ENCODE measurements around the gene SGPP2.
"Not testable (repeated sequence)": the region's sequence is repeated elsewhere in the genome, so short reads cannot be mapped to it uniquely, and the experiment has no call there.

The SGPP2 gene

DNA sequence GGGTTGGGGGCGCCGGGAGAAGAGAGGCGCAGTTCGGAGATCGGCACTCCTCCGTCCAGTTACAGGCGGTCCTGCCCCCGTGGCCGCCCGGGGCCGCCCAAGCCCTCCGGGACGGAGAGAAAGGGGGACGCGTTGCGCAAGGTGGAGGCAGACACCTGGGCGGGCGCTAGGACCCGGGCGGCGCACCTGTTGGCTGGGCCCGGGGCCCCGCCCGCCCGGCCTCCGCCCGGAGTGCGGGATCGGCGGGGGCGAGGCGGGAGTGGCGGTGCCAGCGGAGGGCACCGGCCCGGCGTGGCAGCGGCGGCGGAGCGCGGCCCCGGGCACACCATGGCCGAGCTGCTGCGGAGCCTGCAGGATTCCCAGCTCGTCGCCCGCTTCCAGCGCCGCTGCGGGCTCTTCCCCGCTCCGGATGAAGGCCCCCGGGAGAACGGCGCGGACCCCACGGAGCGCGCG, at the start of gene SGPP2:
Gene SGPP2, plus strand, starts transcription at position 268 of the 453 bp plus-strand sequence. Its CDS starts 60 bp downstream, at position 328.
- no peak for DNase-seq

GRCh38 chr2:222375798-222376197, 48.5 kb upstream of the SGPP2 start:
- no peak for DNase-seq

DNA sequence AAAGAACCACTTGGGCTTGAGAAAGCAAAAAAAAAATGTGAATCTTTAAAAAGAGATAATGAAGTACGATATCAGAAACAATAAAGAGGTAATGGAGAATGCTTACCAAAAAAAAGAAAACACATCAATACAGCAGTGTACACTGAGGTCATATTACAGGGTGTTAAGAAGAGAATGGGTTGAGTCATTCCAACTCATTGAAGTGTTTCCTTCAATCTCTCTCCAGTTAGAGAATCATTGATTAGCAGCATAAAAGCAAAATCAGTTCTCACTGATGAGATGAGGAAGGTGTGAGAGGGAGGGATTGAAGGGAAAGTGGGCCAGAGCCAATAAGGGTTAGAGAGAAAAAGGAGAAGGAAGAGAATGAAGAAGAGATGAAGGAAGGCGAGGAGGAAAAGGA, 43.9 kb upstream of the SGPP2 start:
- no peak for DNase-seq

DNA sequence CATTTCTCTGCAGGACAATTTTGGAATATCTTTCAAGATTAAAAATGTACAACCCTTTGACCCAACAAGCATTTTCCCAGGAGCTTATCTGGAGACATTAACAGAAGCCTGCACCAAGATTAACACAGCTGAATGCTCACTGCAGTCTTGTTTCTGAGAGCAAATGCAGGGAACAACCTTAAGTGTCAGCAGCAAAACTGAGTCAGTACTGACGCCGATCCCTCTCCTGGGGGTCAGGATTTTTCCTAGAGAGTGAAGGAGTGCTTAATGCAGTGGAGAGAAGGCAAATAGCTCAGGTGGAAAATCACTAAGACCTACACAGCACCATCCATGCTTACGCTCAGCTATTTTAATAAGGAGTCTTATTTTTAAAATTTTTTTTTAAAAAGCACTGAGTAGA, 42.8 kb upstream of the SGPP2 start:
- DNase-seq = no peak

DNA sequence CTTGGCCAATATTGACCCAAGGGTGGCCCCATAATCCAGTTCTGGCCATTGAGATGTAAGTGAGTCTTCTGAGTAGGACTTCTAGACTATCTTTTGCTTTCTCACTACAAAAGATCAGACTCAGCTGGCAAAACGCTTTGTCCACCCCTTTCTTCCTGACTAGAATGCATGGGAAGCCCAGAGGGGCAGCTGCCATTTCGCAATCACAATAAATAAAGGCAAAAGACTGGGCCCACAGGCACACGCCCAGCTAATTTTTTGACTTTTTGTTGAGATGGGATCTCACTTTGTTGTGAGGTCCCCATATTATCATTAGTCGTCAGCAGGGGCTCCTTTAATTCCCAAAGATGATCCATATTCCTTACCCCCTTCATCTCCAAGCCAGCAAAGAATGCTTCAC, 41.1 kb upstream of the SGPP2 start:
- no peak for DNase-seq

GRCh38 chr2:222391743-222392285, 32.5 kb upstream of the SGPP2 start:
- DNase-seq = no peak

DNA sequence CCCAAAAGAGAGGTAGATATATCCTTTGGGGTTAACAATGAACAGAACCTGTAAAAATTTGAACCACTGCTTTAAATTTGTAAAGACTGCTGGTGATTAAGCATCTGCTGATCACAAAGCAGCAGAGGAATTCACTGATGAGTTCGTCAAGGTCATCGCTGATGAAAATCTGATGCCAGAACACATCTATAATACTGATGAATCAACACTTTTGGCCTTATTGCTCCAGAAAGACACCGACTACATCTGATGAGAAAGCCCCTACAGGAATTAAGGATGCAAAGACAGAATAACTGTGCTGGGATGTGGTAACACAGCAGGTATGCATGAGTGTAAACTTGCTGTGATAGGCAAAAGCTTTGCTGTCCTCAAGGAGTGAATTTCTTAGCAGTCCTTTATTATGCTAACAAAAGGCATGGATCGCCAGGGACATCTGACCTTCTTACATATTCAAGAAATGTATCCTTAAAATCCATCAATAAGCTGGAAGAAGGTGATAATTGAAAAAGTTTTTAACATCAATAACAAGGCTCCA, 30.5 kb upstream of the SGPP2 start:
- DNase-seq = no peak

- no peak for DNase-seq
These were observed 25.9 kb upstream of the SGPP2 start for GRCh38 chr2:222398446-222398885.

DNA sequence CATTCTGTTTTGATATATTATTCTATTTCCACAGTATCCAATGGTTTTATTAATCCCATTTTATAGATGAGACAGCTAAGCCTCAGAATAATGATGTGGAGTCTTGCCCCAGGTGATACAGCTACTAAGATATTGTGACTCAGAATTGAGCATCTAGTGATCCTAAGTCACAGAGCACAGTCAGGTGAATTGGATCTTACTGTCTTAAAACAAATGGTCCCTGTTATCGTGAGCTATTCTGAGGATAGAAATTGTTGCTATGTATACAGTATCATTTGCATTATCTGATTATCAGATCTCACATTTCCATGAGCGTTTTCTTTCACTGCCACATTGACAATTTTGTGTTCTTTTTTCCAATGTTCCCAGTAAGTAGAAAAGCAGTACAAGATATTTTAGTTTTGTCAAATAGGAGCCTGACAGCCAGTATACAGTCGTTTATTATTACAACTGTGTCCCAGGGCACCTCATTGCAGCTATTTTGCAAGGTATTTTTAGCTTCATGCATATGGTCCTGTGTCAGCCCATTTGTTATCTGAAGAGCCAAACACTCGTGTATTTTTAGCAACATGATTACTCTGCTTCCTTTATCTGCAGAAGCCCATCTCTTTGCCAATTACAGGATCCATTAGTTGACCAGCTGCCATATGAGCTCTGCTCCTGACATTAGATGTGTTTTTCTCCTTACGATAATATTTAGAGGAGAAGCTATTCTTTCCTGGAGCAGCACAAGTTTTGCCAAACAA, 25.1 kb upstream of the SGPP2 start:
- DNase-seq = no peak

GRCh38 chr2:222404151-222404905, 20.0 kb upstream of the SGPP2 start:
- DNase-seq = no peak

- DNase-seq = no peak
These were observed 15.7 kb upstream of the SGPP2 start for GRCh38 chr2:222408684-222409083.

GRCh38 chr2:222410534-222410933, 13.8 kb upstream of the SGPP2 start:
- no peak for DNase-seq

DNA sequence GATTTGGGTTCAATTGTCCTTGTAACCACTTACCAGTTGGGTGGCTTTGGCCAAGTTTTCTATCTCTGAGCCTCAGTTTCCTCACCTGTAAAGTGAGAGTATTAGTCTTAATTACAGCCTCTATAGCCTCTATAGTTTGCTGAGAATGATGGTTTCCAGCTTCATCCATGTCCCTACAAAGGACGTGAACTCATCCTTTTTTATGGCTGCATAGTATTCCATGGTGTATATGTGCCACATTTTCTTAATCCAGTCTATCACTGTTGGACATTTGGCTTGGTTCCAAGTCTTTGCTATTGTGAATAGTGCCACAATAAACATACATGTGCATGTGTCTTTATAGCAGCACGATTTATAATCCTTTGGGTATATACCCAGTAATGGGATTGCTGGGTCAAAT, 12.0 kb upstream of the SGPP2 start:
- not testable (repeated sequence) for DNase-seq

GRCh38 chr2:222413295-222413911, 10.9 kb upstream of the SGPP2 start:
- no peak for DNase-seq

DNA sequence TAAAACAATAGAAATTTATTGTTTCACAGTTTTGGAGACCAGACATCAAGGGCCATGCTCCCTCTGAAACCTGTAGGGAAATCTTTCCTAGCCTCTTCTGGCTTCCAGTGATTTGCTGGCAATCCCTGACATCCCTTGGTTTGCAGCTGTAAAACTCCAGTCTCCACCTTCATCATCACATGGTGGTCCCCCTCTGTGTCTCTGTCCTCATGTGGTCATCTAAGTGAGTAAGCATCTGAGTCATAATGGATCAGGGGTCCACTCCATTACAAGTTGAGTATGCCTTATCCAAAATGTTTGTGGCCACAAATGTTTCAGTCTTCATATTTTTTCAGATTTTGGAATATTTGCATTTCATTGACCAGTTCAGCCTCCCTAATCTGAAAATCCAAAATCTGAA, 5.6 kb upstream of the SGPP2 start:
- no peak for DNase-seq

DNA sequence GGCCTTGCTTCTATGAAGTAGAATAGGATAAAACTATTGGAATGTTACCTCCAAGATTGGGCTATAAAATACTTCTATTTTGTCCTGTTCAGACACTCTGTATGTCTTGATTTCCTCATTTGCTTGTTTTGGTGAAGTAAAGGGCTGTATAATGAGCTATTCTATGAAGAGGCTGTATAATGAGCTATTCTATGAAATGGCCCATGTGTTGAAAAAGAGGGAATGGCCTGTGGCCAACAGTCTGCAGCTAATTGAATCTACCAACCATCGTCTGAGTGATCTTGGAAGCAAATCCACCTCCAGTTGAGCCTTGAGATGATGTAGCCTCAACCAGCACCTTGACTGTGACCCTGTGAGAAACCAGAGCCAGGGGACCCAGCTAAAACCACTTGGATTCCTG, 3.8 kb upstream of the SGPP2 start:
- DNase-seq = no peak

DNA sequence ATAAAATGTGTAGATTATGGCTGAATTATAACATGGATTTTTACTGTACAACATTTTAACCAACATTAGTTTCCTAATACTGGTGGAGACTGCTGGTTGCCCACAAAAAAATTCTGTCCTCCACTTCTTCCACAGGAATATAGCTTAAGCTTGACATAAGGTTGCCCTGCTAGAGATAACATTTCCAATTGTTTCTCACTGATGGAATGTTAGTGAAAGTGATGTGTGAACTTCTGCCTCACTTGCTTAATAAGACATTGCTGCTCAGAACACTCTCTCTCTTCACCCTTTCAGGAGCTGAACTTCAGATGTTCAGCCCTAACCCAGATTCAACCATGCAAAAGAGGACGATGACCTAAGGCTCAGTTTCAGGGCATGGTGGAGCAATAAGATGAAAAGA, 2.7 kb upstream of the SGPP2 start:
- no peak for DNase-seq

DNA sequence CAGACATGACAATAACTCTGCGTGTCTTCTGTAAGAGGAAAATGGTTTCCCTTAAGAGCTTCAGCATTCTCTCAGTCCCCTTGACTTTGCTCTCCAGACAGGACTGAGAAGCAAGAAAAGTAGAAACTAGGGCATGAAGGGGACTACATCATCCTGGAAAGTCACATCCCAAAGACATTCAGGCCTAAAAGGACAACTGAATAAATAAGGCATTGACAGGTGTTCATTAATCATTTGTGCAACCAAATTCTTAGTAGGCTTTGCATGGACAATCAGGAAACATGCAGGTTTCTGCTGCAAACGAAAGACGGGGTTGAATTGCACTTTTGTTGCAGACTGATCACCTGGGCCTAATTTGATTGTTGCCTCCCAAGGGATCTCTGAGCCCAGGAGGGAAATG, 1.2 kb upstream of the SGPP2 start:
- no peak for DNase-seq

DNA sequence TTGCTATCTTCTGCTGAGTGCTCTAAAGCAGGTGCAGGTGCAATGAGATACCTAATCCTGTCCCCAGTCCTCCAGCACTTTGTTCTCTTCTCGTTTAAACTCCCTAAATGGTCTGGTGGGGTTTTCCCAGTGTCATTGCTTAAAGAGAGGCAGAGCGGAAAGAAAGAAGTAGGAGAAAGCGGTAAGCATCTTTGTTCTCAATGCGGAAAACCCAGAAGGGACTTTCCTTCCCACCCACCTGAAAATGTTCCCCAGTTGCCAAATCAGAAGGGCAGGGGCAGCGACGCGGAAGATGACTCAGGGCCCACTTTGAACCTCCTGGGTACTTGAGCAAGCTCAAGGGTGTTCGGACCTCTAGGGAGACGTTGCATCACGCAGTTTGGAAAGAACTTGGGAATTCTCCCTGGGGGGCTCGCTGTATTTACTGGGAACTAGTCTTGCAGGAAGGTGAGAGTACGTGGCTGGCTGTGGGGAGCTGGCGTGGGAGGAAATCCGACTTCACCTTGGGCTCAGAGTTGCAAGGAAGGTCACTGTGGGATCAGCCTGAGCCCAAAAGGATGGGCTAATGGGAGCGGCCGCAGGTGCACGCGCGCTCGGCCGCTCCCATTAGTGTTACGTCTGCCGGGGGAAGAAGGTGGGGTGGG, 589 bp upstream of the SGPP2 start:
- peak; percentile 26 for DNase-seq

- DNase-seq = peak; percentile 11
These were observed 657 bp downstream of the SGPP2 start for GRCh38 chr2:222424729-222425671.

DNA sequence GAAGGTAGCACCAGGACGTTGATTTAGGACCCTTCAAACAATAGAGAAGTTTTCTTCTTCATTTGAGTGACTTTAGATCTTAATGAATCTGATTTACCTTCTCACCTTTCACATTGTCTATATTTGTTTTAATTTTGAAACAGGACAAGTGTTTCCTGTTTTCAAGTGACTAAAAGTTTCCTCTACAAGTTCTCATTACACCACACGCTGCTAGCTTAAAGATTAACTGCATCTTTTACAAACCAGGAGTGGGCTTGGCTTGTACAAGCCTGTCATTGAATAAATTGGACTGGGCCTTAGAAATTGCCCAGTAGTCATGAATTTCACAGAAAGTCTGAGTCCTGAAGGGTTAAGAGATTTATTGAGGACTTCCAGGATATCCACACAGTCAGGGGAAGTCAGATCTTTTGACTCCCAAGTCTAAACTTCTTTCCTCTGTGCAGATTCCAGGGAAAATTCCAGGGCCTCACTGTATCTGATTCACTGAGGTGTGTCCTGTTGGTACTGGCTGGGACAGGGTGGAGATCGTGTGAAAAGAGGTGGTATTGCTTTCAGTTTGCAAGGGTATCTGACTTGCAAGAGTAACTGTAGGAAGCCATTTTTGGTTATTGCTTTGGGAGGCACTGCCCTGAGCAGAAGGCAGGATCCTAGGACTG, 3.4 kb downstream of the SGPP2 start:
- DNase-seq = no peak
